SK-N-MC (cell line): ENCODE results near the gene STYXL1.

Source experiments
- EZH2 ChIP-seq: fragments of 200-600 bp; sonication (generic); IDR thresholded peaks from one replicate; pipeline ENCODE4 v1.6.1; 2017; ENCODE audit warnings: antibody characterized with exemption
- FOXP2 ChIP-seq: optimal IDR thresholded peaks from 2 replicates; pipeline ENCODE3; 2011; ENCODE audit warnings: mild to moderate bottlenecking, moderate library complexity; ENCODE audit not compliant: insufficient read depth; ENCODE audit errors: extremely low read length, control extremely low read depth
- POLR2AphosphoS5 ChIP-seq: IDR thresholded peaks from 2 replicates; pipeline ENCODE4 v1.6.1; 2012; ENCODE audit warnings: mild to moderate bottlenecking, low read depth, low read length, borderline replicate concordance

- TF ChIP-seq POLR2AphosphoS5, result no peak
- no peak for TF ChIP-seq EZH2
- no peak for TF ChIP-seq FOXP2
Observed at GRCh38 chr7:76054123-76055120, 6.6 kb upstream of the STYXL1 start.
